Head of caudate nucleus (tissue), 42 donors: ENCODE results near the gene HRG.
"Not testable (repeated sequence)": the region's sequence is repeated elsewhere in the genome, so short reads cannot be mapped to it uniquely, and the experiment has no call there.

ENCODE experiments used
- DNase-seq, 42 donors: peaks; one replicate each; pipeline versions ENCODE4 v3.0.0 to v3.0.0-alpha.2; 2020 to 2021; ENCODE audit warnings: mixed read lengths in 7 of 42
- intact Hi-C: fragments of 100-400 bp; cut with DNase I; formaldehyde crosslinking; loops from one replicate; pipeline ENCODE4 v1.15.0; 2022

HRG gene

DNA sequence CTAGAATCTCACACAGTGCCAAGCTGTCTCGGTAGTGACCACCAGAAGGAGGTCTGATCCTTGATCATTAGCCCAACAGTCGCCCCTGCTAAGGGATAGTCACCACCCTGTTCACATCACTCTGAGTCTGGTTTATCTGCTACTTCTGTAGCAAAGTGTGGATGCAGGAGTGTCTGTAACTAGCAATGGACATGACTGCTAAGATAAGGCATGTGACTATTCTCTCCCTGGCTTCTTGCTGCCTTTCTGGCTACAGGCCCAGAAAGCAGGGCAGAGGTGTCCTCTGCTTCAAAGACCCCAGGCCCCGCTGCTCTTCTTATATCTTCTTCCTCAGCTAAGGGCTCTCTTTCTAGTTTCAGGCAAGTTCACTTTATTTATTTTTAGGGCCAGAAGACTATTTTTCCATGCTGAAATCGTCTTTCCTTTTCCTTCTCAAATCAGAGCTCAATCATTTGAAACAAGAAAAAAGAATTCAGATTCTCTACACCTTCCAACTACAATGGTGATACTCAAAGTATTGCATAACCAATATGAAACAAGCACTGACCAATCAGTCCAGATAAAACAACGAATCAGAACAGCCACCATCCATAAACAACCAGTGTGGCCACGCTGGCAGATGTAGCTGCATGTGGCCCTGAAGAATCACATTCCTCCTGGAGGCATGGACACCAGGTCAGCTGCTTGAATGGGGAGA, 43.3 kb downstream of the HRG start:
- intact Hi-C loops, result no loop called here
- no peak for DNase-seq

GRCh38 chr3:186710694-186711093, 44.9 kb downstream of the HRG start:
- intact Hi-C loops, DNase-seq: not testable (repeated sequence)

GRCh38 chr3:186713499-186713898, 47.7 kb downstream of the HRG start:
- intact Hi-C loops, result no loop called here
- no peak for DNase-seq

GRCh38 chr3:186717039-186717457, 51.2 kb downstream of the HRG start, which contains the start of gene KNG1:
Gene KNG1, plus strand, starts transcription at chr3:186717359. Its CDS starts 184 bp downstream, at chr3:186717543.
- DNase-seq, result no peak

DNA sequence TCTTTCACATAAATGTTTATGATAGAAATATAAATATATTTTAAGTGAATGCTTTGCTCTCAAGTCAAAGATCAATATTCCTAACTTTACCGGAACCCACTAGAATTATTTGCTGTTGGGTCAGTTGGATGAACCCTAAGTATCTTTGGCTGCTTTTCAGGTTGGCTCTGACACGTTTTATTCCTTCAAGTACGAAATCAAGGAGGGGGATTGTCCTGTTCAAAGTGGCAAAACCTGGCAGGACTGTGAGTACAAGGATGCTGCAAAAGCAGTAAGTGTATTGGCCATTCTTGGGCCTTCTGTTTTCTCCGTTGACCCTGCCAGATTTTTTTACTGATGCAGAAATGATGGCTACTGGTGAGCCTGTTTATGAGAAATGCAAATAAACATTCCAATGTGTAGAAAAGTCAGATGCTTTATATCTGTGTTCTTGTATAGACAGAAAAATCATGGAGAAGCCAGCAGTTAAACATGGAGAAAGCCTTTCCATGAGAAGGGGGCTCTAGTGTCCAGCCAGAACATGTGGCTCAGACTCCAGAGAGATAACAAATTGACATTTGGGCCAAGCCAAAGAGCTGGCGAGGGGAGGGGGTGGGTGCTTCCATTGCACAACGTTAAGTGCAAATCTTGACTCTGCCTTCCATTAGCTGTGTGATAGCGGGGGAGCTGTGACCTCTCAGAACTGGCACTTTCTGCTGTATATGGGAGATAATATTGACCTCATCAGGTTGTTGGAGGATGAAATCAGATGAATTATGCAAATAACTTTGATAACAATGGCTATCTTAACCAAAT, 54.3 kb downstream of the HRG start:
- no peak for DNase-seq
- intact Hi-C loops, result no loop called here

More at GRCh38 chr3:186717039-186717457, 51.2 kb downstream of the HRG start, which contains the start of gene KNG1:
- intact Hi-C loops, result no loop called here

GRCh38 chr3:186722457-186722856, 56.6 kb downstream of the HRG start:
- peak in 1 of 42 donors; percentile 6 for DNase-seq
- intact Hi-C loops, result no loop called here

- intact Hi-C loops, result no loop called here
- DNase-seq, result no peak
Measured at GRCh38 chr3:186724911-186725310, 59.1 kb downstream of the HRG start.
